Osteoblast (primary cell): ENCODE data around the gene SLC13A3. TPM values are rescaled to one million over a fixed set of nuclear protein-coding genes. Genes with fewer than 3 reads are reported as not detected.

Experiments used
- DNase-seq: peaks from one replicate; pipeline ENCODE4 v3.0.0; 2011; ENCODE audit warnings: low spot score, mixed read lengths; ENCODE audit not compliant: insufficient read length; ENCODE audit errors: missing footprints
- H2AFZ ChIP-seq: 2 replicates; pipeline ENCODE4 v1.6.0; 2011; ENCODE audit warnings: mild to moderate bottlenecking, low read length
- H3K27ac ChIP-seq: 2 replicates; pipeline ENCODE4 v1.5.1; 2011; ENCODE audit warnings: mild to moderate bottlenecking, low read depth, low read length, moderate library complexity
- H3K27me3 ChIP-seq: 2 replicates; pipeline ENCODE4 v1.6.0; 2012; ENCODE audit warnings: mild to moderate bottlenecking, control low read depth, inconsistent platforms, low read length, moderate library complexity; ENCODE audit not compliant: insufficient read depth
- H3K36me3 ChIP-seq: 2 replicates; pipeline ENCODE4 v1.5.1; 2011; ENCODE audit warnings: mild to moderate bottlenecking, low read length, control low read depth, moderate library complexity; ENCODE audit not compliant: insufficient read depth
- H3K4me1 ChIP-seq: 2 replicates; pipeline ENCODE4 v1.5.1; 2011; ENCODE audit warnings: mild to moderate bottlenecking, low read length, control low read depth, moderate library complexity; ENCODE audit not compliant: insufficient read depth
- H3K4me2 ChIP-seq: 2 replicates; pipeline ENCODE4 v1.6.0; 2011; ENCODE audit warnings: mild to moderate bottlenecking, low read length; ENCODE audit not compliant: insufficient read depth
- H3K4me3 ChIP-seq: fragments of 200-600 bp; sonication (generic); 3 replicates; pipeline ENCODE4 v1.5.1; 2012; ENCODE audit warnings: mild to moderate bottlenecking, low read length, inconsistent platforms; ENCODE audit not compliant: insufficient read depth
- H3K79me2 ChIP-seq: 2 replicates; pipeline ENCODE4 v1.6.0; 2012; ENCODE audit warnings: mild to moderate bottlenecking, low read length, control low read depth, inconsistent platforms; ENCODE audit not compliant: insufficient read depth
- H3K9me3 ChIP-seq: 2 replicates; pipeline ENCODE4 v1.5.1; 2011; ENCODE audit warnings: low read depth, low read length, control low read depth
- H4K20me1 ChIP-seq: 2 replicates; pipeline ENCODE4 v1.6.0; 2012; ENCODE audit warnings: mild to moderate bottlenecking, low read length, control low read depth; ENCODE audit not compliant: insufficient read depth
- CTCF ChIP-seq: IDR thresholded peaks from 2 replicates; pipeline ENCODE4 v1.5.1; 2011; ENCODE audit warnings: mild to moderate bottlenecking, low read depth, low read length, moderate library complexity; ENCODE audit errors: extremely low read depth
- total RNA-seq: library from RNA; depleted of rRNA; stranded (reverse); fragments of >200 nt; gene quantifications from 2 replicates; pipeline ENCODE4 v1.2.3, GENCODE V29; 2012

SLC13A3 gene
- total RNA-seq, 1 donor: 1.8 TPM

DNA sequence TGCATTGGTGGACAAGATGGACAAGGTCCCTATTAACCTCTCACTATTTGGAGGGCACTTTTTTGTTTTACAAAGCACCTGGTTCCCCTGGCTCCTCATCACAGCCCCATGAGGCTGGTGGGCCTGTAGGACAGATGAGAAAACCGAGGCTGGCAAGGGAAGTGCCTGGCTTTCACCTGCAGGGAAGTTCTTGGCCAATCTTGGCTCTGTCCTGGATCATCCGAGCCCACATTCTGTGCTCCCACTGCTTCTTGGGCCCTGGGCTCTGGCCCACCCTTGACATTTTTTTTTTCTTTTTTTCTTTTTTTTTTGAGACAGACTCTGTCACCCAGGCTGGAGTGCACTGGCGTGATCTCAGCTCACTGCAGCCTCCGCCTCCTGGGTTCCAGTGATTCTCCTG is 14.7 kb downstream of the SLC13A3 start:
- H3K4me2 ChIP-seq: no peak overlapping the region
- H3K9me3 ChIP-seq: no peaks in the 10 kb centered on the region
- H3K79me2 ChIP-seq: no peaks in the 10 kb centered on the region
- no peaks in the 10 kb centered on the region for H3K27me3 ChIP-seq
- TF ChIP-seq CTCF: no peak
- H3K36me3 ChIP-seq: no peaks in the 10 kb centered on the region
- no peaks in the 10 kb centered on the region for H3K4me1 ChIP-seq
- H3K4me3 ChIP-seq: no peak overlapping the region
- no peak for DNase-seq
- H2AFZ ChIP-seq: no peak overlapping the region
- no peak overlapping the region for H3K27ac ChIP-seq
- H4K20me1 ChIP-seq: no peaks in the 10 kb centered on the region

- Histone ChIP-seq H3K4me2 (no peak overlapping the region), H2AFZ (no peak overlapping the region), H4K20me1 (no peaks in the 10 kb centered on the region), H3K36me3 (no peaks in the 10 kb centered on the region), H3K4me1 (no peaks in the 10 kb centered on the region), H3K27ac (no peak overlapping the region), H3K27me3 (no peaks in the 10 kb centered on the region), H3K9me3 (no peaks in the 10 kb centered on the region), H3K79me2 (no peaks in the 10 kb centered on the region), H3K4me3 (no peak overlapping the region)
- no peak for DNase-seq
- no peak for TF ChIP-seq CTCF
These were observed 15.6 kb downstream of the SLC13A3 start for GRCh38 chr20:46635514-46636136.

- Histone ChIP-seq H2AFZ (no peak overlapping the region), H3K4me1 (no peaks in the 10 kb centered on the region), H4K20me1 (no peaks in the 10 kb centered on the region), H3K4me3 (no peak overlapping the region), H3K27me3 (no peaks in the 10 kb centered on the region), H3K79me2 (no peaks in the 10 kb centered on the region), H3K27ac (no peak overlapping the region), H3K9me3 (no peaks in the 10 kb centered on the region), H3K36me3 (no peaks in the 10 kb centered on the region), H3K4me2 (no peak overlapping the region)
- TF ChIP-seq CTCF: no peak
- no peak for DNase-seq
These were observed 16.7 kb downstream of the SLC13A3 start for GRCh38 chr20:46634528-46634927.

GRCh38 chr20:46631874-46632446 is 19.3 kb downstream of the SLC13A3 start:
- no peak for TF ChIP-seq CTCF

More at GRCh38 chr20:46631874-46632446, 19.3 kb downstream of the SLC13A3 start:
- H3K79me2 ChIP-seq: no peaks in the 10 kb centered on the region
- no peak overlapping the region for H3K4me3 ChIP-seq
- H3K4me1 ChIP-seq: no peaks in the 10 kb centered on the region
- H3K9me3 ChIP-seq: no peaks in the 10 kb centered on the region
- no peak for DNase-seq
- no peaks in the 10 kb centered on the region for H4K20me1 ChIP-seq
- no peaks in the 10 kb centered on the region for H3K36me3 ChIP-seq
- H3K4me2 ChIP-seq: no peak overlapping the region
- no peaks in the 10 kb centered on the region for H3K27me3 ChIP-seq
- no peak overlapping the region for H2AFZ ChIP-seq
- no peak overlapping the region for H3K27ac ChIP-seq
